Fibroblast of skin of right biceps (primary cell): ENCODE measurements around the gene PCA3.
"Not testable (repeated sequence)": the region's sequence is repeated elsewhere in the genome, so short reads cannot be mapped to it uniquely, and the experiment has no call there.

ENCODE experiments used
- DNase-seq: peaks from one replicate; pipeline ENCODE4 v3.0.0-alpha.2; 2013

PCA3 gene

DNA sequence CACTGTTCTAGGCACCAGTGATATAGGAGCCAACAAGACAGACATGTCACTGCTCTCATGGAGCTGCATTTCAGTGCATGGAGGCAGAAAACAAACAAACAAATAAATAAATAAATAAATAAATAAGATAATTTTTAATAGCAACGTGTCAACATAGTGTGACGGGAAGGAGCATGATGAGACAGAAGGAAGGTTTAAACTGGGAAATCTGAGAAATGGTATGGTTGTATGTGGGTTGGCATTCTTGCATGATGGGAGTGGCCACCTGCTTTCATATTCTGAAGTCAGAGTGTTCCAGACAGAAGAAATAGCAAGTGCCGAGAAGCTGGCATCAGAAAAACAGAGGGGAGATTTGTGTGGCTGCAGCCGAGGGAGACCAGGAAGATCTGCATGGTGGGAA, at the start of gene PCA3:
Gene PCA3, plus strand, starts transcription at position 301 of the 400 bp plus-strand sequence.
- no peak for DNase-seq

DNA sequence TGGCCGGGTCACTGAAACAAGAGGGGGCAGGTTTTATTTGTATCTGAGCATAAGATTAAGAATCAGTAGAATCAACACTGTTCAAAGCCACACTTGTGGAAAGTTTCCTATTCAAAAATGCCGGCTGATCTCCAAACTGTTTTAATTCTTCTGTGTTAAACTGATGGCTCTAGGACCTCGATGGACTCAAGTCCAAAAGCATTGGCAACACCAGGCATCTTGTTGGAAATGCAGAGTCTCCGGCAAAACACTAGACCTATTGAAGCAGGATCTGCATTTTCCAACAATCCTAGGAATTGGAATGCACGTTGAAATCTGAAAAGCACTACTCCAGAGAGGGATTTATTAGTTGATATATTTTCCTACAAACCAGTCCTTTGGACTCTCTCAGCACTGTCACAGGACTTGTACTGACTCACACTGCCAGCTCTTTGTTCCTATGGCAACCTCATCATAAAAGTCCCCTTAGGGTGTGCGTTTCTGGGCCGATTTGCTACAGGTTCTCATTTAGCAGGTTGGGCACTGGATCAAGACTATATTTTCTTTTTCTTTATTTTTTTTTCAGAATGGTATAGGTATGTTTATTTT, 48.1 kb upstream of the PCA3 start:
- no peak for DNase-seq

DNA sequence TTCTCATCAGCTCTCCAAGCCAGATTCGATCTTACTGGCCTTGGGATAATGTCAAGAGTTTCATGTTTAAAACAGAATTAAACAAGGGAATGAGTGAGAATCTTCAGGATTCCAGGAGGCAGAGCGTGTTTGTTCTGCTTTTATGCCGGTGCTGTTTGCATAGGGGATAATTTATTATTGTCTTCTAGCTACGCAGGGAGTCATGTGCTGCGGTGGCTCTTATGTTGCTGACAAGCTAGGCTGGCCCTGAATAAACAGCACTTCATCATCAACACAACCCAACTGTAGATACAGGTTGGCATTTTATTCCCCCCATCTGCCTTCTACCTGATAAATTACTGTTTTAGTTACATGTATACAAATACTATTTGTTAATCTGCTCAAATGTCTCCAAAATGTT, 47.1 kb upstream of the PCA3 start:
- no peak for DNase-seq

DNA sequence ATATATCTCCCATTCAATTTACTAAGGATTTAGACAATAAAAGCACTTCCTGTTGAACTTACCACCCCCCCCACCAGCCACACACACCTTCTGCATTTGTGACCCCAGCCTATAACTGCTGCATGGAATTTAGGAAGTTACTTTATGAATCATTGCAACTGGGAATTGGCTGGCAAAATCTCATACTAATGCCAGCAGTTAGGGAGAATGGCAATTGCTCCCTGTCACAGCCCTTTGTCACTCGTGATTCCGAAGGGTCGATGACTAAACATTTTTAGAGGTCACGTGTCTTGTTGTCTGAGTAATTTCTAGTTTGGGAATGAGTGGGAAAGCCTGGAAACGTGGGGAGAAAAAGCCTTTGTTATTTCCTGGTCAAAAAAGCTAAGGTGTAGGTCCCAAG, 46.6 kb upstream of the PCA3 start:
- peak; percentile 36 for DNase-seq

DNA sequence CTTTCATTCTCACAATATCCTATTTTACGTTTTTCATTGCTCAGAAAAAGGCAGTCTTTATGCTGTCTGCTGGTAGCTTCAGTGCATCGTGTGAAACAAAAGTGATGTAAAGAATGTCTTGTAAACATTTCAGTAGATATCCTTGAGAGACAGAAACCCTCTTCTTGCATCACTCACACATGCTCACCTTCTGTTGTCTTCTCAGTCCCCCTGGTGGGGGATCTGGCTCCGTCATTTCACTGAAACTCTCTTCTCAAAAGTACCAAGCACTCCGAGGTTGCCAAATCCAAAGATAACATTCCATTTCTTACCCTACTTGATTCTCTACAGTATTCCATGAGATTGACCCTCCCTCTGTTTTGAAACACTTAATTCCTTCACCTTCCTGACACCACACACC, 46.1 kb upstream of the PCA3 start:
- DNase-seq, result no peak

DNA sequence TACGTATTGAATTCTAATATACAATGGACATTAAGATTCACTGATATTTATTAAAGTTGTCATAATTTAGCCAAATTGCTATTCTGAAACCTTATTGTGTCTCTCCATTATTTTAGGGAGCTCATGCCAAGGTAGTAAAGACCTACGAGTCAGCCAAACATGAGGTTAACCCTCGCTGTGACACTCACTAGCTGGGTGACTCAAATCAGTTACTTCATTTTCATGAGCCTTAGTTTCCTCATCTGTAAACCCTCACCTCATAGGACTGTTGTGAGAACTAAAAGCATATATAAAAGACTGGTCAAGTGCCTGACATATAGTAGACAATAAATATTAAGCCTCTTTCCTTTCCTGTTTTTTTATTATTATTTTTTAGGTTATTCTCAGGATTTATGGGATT, 44.0 kb upstream of the PCA3 start:
- no peak for DNase-seq

DNA sequence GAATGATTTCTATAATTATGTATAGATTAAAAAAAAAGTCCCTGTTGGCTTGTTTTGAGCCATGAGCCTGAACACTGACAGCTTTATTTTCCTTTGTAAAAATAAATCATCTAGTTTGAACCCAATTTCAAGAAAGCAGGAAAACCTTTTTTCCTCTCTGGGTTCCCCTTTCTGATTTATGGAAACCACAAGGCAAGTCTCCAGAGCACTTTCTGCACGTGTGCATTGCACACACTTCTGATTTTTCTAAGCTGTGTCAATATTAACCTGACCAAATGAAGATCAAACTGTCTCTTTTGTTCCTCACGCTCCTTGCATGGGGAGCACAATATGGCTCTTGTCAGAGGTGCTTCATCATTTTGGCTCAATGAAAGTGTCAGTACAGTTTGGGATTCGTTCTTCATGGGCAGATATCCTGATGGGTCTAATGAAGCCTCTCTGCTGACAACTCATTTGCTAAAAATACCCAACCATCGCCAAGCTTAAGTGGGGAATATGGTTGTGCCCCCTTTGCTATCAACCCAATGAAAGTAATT, 39.2 kb upstream of the PCA3 start:
- DNase-seq, result no peak

DNA sequence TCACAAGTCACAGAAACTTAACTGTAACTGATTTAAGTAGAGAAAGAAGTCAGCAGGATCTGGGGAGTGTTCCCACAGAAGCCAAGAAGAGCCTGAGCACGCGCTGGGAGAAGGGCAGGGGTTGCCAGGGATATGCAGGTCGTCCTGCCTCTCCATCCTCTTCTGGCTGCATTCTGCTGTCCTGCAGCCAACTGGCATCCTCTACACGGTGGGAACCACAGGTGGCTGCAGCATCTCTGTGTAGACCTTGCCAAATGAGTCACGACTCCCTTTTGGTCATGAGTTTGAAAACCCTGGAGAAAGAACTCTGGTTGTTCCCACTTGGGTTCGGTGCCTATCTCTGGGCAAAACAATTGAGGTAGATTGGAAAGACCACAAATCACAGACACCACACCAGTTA, 38.4 kb upstream of the PCA3 start:
- DNase-seq, result no peak

DNA sequence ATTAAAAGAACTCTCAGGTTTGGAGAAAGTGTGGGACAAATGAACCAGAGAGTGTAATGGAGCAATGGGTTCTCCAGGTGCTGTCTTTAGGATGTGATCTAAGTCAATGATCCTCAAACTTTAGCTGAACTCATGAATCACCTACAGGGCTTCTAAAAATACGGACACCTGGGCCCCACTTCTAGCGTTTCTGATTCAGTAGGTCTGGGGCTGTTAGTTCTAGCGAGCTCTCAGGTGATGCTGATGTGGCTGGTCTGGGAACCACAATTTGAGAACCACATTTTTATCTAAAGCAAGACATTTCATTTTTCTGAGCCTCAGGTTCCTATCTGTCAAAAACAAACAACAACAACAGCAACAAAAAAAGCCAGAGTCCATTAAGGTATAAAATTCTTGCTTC, 35.1 kb upstream of the PCA3 start:
- no peak for DNase-seq

DNA sequence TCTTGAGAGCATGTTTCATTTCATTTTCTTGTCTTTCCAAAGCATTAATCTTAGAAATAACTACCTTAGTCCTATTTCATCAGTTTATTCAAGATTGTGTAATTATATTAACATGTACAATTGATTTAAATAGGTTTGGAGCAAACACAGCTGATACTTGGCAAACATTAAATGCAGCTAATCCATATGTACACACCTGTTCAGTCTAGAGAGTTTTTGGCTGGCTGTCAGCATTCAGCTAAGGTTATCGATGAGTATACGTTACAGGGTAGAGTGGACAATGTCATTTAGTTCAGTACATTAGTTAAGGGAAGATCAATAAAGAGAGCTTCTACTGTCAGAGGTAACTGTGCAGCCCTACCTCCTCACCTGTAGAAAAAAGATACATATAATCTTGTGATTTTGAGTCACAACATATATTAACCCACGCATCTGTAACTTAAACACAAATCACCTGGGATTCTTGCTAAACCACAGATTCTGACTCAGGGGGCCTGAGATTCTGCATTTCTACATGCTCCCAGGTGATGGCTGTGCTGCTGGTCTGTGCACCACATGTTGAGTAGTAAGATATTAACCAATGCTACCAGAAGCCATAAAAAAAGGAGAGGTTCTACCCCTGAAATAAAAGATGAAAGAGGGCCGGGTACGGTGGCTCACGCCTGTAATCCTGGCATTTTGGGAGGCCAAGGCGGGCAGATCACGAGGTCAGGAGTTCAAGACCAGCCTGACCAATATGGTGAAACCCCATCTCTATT, 34.1 kb upstream of the PCA3 start:
- no peak for DNase-seq

DNA sequence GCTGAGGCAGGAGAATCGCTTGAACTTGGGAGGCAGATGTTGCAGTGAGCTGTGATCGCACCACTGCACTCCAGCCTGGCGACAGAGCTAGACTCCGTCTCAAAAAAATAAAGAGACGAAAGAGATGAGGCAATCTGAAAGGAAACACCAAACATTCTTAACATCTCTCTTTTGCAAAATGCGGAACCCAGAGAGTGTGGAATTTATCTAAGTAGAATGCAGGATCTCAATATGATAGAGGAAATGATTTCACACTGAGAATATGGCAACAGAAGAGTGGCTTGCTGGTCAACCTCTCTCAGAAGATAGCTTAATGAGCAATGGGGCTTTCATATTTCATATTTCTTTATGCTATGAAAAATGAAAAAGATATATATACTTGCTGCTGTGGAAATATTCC, 33.4 kb upstream of the PCA3 start:
- DNase-seq, result peak; percentile 71

DNA sequence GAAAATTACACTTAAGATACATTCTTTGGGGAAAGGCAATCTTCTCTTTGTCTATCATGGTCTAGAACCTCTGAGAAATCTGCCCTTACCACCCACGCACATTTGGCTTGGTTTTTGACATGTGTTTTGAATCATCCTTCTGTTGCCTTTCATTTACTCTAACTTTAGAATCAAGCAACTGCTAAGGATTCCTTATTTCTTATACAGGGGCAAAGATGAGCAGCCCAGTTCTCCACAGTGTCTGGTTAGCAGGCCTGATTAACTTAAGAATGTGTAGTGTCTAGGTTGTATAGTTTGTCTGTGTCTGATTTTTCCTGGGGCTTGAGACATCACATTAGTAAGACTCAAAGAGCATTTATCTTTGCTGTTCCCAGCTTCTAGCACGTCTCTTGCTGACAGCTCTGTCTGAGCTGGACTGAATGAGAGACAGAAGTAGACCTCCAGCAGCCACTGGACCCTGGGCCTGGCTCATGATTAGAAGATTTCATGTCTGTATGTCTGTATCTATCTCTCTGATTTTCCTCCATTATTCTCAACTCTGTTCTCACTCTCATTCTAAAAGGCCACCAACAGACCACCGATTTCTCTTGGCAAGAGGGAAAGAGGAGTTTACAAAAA, 31.8 kb upstream of the PCA3 start:
- DNase-seq, result peak; percentile 92

DNA sequence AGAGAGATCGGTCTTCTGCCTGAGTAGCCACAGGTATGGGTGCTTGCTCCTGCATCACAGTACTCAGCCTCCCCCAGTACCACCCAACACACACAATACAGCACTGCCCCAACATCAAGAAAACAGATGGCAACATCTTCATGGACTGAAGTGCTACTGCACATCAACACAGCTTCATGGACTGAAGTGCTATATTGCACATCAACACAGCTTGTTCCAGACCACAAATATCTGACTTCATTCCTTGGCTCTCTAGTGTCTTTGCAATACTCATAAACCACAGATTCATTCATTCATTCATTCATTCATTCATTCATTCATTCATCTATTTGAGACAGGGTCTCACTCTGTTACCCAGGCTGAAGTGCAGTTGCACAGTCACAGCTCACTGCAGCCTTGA, 31.1 kb upstream of the PCA3 start:
- DNase-seq, result peak; percentile 65

DNA sequence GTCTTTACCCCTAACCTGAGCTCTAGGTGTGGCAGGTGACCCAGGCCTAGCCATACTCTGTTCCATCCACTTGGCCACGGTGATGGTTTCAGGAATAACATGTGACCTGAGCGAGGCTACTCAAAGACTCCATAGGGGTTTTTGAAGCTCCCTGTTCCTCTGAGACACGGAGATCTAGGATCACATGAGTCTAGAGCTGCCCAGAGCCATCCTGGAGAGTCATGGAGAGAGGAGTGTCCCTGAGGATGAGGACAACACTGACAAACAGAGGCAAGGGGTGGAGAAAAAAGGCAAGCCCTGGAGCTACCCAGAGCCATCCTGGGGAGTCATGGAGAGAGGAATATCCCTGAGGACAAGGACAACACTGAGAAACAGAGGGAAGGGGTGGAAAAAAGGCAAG, 29.5 kb upstream of the PCA3 start:
- no peak for DNase-seq

DNA sequence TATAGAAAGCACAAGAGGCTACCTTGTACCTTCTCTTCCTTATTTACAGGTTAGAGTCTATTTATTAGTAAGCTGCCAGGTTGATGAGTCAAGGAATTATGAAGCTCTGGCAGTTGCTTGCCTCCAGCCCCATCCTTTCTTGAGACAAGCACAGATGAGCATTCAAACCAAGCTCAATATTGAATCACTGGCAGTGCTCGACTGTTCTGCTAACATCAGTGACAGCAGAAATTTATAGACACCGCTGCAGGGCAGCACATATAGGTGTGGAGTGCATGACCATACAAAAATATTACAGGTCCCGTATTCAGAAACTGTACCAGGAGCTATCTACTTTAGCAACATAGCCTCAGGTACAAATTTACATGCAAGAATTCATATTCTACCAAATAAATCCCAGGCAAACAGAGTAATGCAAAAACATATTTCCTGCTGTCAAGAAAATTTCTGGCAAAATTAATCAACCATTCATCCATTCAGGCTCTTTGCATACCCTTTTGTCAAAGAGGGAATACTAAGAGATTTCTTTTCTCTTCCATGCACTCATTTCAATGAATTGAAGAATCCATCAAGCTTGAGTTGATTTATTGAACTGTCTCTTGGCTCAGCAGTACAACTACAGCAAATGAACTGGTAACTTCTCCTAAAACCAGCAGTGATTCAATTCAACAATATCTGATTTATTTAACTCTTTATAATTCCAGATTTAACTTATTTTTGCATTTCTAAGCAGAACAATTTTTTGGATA, 26.9 kb upstream of the PCA3 start:
- no peak for DNase-seq

DNA sequence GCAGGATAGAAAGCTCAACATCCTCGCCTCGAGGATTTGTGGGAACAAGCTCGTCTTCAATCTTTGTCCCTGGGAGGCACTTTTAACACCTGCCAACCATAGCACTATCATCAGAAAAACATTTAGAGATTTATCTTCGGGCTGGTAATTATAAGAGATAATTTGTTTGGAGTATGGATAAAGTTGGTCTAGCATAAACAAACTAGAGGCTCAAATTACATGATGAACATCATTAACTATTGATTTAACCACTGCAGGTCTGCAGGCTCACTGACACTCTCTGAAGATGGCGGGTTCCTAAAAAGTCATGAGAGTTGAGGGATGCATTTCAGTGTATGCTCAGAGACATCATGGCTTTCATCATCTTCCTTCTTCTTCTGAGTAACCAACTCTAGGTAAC, 25.8 kb upstream of the PCA3 start:
- DNase-seq, result no peak

DNA sequence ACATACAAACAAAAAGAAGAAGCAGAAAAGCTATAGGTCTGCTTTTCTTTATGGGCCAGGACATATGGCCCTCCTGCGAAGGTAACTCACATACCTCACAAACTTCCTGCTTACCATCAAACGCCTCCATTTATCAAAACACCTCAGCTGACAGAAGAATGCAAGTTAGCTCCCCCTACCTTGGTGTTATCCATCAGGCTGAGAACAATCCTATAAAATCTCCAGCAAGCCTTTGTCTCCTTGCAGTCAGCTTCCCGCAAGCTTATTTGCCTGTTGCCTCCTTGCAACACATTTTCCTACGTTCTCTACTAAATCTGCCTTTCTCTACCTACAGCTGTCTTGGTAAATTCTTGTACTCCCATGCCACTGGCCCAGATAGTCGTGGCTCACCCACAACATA, 22.7 kb upstream of the PCA3 start:
- DNase-seq, result no peak

DNA sequence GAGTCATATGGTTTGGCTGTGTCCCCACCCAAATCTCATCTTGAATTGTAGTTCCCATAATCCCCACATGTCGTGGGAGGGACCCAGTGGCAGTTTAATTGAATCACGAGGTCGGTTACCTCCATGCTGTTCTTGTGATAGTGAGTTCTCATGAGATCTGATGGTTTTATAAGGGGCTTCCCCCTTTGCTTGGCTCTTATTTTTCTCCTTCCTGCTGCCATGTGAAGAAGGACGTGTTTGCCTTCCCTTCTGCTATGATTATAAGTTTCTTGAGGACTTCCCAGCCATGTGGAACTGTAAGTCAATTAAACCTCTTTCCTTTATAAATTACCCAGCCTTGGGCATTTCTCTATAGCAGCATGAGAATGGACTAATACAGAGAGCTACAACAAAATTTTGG, 21.3 kb upstream of the PCA3 start:
- DNase-seq, result not testable (repeated sequence)

DNA sequence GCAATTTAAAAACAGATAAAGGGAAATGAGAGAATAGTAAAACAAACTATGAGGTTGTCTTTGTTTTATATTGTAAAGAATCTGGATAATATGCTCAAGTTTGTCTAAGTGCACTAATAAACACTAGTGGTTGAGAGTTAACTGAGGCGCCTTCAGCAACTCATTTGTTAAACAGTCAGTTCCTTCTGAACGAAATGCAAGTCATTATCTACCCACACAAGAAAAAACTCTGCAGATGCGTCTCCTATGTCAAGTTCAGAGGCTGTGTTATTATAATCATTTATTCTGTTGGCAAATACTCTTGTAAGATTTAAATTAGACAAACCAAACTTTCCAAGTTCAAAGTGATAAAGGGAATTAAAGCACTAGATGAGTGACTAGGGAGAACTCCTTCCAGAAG, 20.3 kb upstream of the PCA3 start:
- DNase-seq, result no peak

DNA sequence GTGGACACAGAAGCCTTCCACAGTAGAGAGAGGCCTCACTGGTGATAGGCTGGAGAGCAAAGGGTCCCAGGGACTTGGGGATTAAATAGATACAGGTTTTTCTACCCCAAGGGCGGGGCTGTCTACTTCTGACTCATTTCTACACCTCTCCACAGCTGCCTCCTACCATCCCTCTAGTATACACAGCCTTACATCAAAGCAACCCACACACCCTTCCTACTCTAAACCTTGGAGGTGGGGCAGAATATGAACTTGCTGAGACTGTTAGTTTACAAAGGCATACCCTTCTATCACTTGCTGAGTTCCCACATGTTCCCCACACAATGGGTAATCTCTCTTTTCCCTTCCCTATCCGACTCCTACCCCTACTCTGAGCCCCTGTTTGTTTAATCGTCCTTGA, 19.9 kb upstream of the PCA3 start:
- no peak for DNase-seq

DNA sequence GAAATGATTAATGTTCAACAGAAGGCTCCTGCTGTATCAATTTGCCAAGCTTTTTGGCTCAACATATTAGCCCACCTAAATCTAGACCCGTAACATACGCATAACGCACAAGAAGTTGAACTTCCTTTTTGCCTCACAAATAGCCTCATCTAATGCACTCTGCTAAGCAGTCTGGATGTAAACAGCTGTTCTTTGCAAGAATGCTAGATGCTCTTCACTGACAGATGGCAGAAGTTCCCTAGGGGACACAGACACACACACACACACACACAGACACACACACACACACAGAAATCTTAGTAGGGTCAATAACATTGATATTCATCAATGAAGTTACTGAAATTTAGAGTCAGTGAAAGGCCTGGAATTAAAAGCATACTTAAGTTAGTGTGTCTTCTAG, 13.2 kb upstream of the PCA3 start:
- no peak for DNase-seq

DNA sequence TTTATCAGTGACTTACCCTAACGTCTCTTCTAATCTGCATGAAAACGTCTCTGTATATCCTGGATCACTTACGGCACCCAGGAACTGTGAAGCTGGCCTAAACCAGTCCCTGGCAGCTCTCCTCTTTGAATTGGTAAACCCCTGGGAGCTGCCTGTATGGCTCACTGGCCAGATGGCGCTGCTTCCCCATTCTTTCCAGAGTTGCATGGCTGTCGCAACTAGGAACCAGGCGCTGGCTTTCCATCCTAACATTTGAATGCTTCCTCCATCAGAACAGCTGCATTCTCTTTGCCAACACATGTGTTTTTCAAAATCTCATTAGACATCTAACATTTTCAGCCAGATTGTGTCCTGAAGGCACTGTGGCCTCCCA, 8.0 kb upstream of the PCA3 start:
- DNase-seq, result peak; percentile 44

DNA sequence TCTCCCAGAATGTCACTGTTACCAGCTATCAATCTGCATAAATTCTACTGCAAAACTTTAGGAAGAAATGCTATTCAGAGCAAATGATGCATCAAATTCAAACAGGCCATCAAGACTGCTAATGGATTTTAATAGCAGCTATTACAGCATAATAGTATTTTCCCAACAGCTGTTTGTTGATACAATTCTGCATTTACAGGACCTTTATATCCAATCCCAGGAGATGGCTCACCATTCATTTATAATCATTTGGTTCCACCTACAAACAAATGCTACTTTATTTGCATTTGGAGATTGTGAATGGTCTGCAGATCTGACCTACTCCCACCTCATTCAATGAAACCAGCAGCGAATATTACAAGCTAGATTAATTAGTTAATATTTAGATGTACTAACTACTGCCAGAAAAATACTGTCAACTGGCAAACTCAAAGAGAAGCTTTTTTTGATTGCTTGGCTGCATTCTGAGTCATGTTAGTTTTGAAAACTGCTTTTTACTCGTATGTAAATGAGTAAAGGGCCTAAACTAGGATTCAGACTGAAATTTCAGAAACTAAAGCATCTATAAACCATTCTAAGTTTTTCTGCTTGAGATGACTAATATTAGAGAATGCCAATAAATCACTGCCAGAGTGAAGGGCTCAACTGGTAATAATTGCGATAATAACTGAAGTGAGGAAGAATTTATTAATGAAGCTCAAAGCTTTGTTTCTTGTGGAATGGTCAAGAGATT, 7.1 kb upstream of the PCA3 start:
- no peak for DNase-seq
